Measurements from ENCODE around the gene CDC5L.

The CDC5L gene

DNA sequence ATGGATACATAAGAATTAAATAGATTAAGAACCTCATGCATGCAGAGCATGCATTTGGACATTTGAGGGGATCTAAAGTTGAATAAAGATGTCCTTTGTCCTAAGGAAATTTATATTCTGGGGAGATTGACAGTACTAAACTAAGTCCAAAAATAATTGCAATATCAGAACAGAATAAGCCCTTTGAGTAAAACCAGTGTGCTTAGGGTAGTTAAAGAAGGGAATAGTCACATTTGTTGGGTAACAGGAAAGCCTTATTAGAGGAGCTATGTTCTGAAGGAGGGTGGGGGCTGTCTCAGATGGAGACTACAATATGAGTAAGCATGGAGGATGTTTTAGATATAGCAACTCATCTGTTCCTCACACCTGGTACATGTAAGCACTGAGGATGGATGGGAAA, 35.8 kb downstream of the CDC5L start:
- Histone ChIP-seq H3K4me2 (ENCODE audit: low read length) (no peak overlapping the region), H3K9ac (ENCODE audit: low read depth, low read length) (no peak overlapping the region), H3K4me1 (ENCODE audit: control insufficient read depth, insufficient read depth, low read length) (peaks cover 1% of the 10 kb centered on the region), H3K27me3 (ENCODE audit: control insufficient read depth, insufficient read depth, low read length) (no peaks in the 10 kb centered on the region), H3K9me3 (replicated peaks; ENCODE audit: low read length) (no peaks in the 10 kb centered on the region), H3K4me3 (ENCODE audit: low read length) (no peak overlapping the region), H3K36me3 (ENCODE audit: insufficient read depth, low read length) (peaks cover 63% of the 10 kb centered on the region)

DNA sequence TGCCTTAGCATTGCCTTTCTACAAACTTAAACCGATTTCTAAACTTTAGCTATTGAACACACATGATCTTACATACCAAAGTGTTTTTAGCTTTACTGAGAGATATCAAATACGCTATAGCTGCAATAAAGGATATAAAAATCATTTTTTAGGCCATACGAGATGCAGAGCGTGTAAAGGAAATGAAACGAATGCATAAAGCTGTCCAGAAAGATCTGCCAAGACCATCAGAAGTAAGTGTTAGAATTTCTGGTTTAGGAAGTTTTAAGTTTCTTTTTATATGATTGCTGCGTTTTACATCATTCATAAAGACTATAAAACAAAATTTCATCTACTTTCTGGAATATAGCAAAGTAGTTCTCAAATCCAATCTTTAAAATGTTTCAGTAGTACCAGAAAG, 38.4 kb downstream of the CDC5L start:
- Histone ChIP-seq H3K4me2 (ENCODE audit: low read length) (no peak overlapping the region), H3K9me3 (replicated peaks; ENCODE audit: low read length) (no peaks in the 10 kb centered on the region), H3K9ac (ENCODE audit: low read depth, low read length) (no peak overlapping the region), H3K4me3 (ENCODE audit: low read length) (no peak overlapping the region), H3K27me3 (ENCODE audit: control insufficient read depth, insufficient read depth, low read length) (no peaks in the 10 kb centered on the region), H3K4me1 (ENCODE audit: control insufficient read depth, insufficient read depth, low read length) (peaks cover 13% of the 10 kb centered on the region), H3K36me3 (ENCODE audit: insufficient read depth, low read length) (peaks cover 45% of the 10 kb centered on the region)

DNA sequence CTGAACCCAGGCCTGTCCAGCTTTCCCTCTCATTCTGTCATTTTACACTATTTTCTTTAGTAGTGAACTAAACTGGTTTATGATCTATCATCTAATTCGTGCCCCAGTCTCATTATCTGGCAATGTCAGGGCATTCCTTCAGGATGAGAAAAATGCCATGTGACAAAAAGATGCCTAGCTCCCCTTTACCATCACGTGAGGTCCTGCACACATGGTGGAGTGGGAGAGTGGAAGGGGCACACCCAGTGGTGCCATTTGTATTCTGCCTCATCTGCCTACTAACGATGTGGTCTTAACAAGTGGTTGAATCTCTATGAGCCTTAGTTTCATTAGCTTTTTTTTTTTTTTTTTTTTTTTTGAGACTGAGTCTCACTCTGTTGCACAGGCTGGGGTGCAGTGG, 41.2 kb downstream of the CDC5L start:
- H3K4me2 ChIP-seq (ENCODE audit: low read length) = no peak overlapping the region
- H3K4me1 ChIP-seq (ENCODE audit: control insufficient read depth, insufficient read depth, low read length) = peaks cover 13% of the 10 kb centered on the region
- no peaks in the 10 kb centered on the region for H3K9me3 ChIP-seq (replicated peaks; ENCODE audit: low read length)
- peaks cover 37% of the 10 kb centered on the region for H3K36me3 ChIP-seq (ENCODE audit: insufficient read depth, low read length)
- H3K9ac ChIP-seq (ENCODE audit: low read depth, low read length) = peak overlapping the region; percentile 3
- no peak overlapping the region for H3K4me3 ChIP-seq (ENCODE audit: low read length)
- H3K27me3 ChIP-seq (ENCODE audit: control insufficient read depth, insufficient read depth, low read length) = no peaks in the 10 kb centered on the region

DNA sequence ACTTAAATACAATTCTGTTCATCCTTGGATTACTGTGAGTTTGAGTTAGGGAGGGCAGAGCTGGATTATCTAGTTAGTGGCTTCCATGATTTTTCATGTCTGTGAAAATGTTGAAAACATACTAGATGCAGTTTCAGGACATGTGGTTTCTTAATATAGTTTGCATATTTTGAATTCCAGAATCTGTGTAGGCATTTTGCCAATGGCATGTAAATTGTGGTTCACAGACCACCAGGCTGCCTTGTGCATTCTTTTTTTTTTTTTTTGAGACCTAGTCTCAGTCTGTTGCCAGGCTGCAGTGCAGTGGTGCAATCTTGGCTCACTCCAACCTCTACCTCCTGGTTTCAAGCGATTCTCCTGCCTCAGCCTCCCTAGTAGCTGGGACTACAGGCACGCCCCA, 42.8 kb downstream of the CDC5L start:
- no peak overlapping the region for H3K9ac ChIP-seq (ENCODE audit: low read depth, low read length)
- H3K4me1 ChIP-seq (ENCODE audit: control insufficient read depth, insufficient read depth, low read length) = peaks cover 13% of the 10 kb centered on the region
- H3K36me3 ChIP-seq (ENCODE audit: insufficient read depth, low read length) = peaks cover 21% of the 10 kb centered on the region
- H3K27me3 ChIP-seq (ENCODE audit: control insufficient read depth, insufficient read depth, low read length) = no peaks in the 10 kb centered on the region
- no peak overlapping the region for H3K4me2 ChIP-seq (ENCODE audit: low read length)
- H3K9me3 ChIP-seq (replicated peaks; ENCODE audit: low read length) = no peaks in the 10 kb centered on the region
- H3K4me3 ChIP-seq (ENCODE audit: low read length) = no peak overlapping the region

DNA sequence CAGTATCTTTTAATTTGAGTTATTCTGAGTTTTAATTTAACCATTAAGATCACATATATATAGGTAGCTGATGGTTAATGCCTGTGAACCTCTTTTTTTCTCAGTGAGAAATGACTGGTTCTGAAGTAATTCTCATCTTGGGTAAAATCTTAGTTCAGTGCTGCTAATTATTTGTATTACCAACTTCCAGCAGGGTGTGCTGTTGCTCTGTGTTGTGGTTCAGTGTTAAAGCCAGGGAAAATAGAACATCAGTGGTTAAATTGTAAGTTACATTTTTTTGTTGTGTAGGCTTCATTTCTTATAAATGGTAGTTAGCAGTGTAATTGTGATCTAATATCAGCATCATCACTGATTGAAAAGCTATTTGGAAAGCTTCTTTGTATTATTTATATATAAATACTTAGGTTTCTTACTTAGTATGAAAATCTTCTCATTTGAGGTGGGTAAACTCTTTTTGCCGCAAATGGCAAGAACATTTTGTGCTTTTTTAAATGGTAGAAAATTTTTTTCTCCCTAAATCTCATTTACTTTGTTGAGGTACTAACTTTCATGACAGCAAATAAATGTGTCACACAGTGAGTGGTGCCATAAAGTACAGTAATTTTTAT, 43.7 kb downstream of the CDC5L start:
- H3K36me3 ChIP-seq (ENCODE audit: insufficient read depth, low read length) = peaks cover 12% of the 10 kb centered on the region

DNA sequence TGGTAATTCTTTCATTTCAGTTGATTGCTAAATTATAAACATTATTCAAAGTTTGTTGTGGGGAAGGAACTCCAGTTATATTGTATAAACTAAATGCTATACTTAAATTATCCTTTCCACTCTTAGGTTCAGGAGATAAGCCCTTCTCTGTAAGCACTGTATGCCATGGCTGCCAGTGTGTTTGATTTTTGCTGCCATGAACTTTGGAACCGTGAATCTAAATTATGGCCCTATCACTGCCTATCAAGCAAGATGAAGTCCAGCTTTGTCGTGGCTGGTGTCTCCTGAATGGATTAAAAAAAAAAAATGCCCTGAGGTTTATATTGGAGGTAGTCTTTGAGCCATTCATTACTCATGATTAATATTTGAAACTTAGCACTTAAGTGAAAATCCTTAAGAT, 44.7 kb downstream of the CDC5L start:
- no peaks in the 10 kb centered on the region for H3K27me3 ChIP-seq (ENCODE audit: control insufficient read depth, insufficient read depth, low read length)
- peaks cover 6% of the 10 kb centered on the region for H3K36me3 ChIP-seq (ENCODE audit: insufficient read depth, low read length)
- peaks cover 13% of the 10 kb centered on the region for H3K4me1 ChIP-seq (ENCODE audit: control insufficient read depth, insufficient read depth, low read length)
- H3K4me3 ChIP-seq (ENCODE audit: low read length) = no peak overlapping the region
- no peak overlapping the region for H3K4me2 ChIP-seq (ENCODE audit: low read length)
- H3K9ac ChIP-seq (ENCODE audit: low read depth, low read length) = no peak overlapping the region
- no peaks in the 10 kb centered on the region for H3K9me3 ChIP-seq (replicated peaks; ENCODE audit: low read length)

More for the DNA sequence above, 43.7 kb downstream of the CDC5L start:
- Histone ChIP-seq H3K9me3 (replicated peaks; ENCODE audit: low read length) (no peaks in the 10 kb centered on the region), H3K4me2 (ENCODE audit: low read length) (no peak overlapping the region), H3K4me3 (ENCODE audit: low read length) (no peak overlapping the region), H3K4me1 (ENCODE audit: control insufficient read depth, insufficient read depth, low read length) (peaks cover 13% of the 10 kb centered on the region), H3K9ac (ENCODE audit: low read depth, low read length) (no peak overlapping the region), H3K27me3 (ENCODE audit: control insufficient read depth, insufficient read depth, low read length) (no peaks in the 10 kb centered on the region)

DNA sequence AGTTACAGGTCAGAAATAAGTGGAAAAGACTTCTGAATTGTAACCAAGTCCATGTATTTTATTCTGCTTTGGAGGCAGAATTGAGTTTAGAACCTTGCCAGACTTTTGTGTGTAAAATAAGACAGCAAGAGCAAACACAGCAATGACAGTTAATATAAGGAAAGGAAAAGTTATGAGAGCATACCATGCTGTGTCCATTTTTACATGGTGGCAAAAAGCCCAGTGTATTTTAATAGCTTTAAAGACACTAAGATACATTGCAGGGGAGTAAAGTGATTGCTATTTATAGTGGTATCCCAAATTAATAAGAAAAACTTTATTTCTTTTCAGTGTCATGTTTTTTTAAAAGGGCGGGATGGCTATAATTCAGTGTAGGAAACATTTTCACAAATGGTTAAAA, 45.2 kb downstream of the CDC5L start:
- no peak overlapping the region for H3K4me2 ChIP-seq (ENCODE audit: low read length)
- no peak overlapping the region for H3K9ac ChIP-seq (ENCODE audit: low read depth, low read length)
- H3K4me1 ChIP-seq (ENCODE audit: control insufficient read depth, insufficient read depth, low read length) = peaks cover 13% of the 10 kb centered on the region
- no peak overlapping the region for H3K4me3 ChIP-seq (ENCODE audit: low read length)
- H3K36me3 ChIP-seq (ENCODE audit: insufficient read depth, low read length) = peaks cover 6% of the 10 kb centered on the region
- no peaks in the 10 kb centered on the region for H3K27me3 ChIP-seq (ENCODE audit: control insufficient read depth, insufficient read depth, low read length)
- no peaks in the 10 kb centered on the region for H3K9me3 ChIP-seq (replicated peaks; ENCODE audit: low read length)

DNA sequence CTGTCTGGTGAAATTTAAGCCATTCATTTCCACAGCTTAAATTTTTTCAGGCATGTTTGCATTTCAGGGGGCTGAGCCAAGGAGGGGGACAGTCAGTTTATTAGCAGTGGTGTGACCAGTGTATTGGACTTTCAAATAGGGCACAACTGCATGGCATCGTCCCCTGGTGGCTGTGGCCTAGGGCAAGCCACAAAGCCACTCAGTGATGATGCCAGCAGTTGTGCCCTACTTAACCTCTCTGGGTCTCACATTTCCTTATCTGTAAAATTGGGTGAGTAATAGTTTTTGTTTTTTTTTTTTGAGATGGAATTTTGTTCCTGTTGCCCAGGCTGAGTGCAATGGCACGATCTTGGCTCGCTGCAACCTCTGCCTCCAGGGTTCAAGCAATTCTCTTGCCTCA, 48.0 kb downstream of the CDC5L start:
- Histone ChIP-seq H3K9me3 (replicated peaks; ENCODE audit: low read length) (no peaks in the 10 kb centered on the region), H3K4me1 (ENCODE audit: control insufficient read depth, insufficient read depth, low read length) (peaks cover 8% of the 10 kb centered on the region), H3K4me2 (ENCODE audit: low read length) (no peak overlapping the region), H3K36me3 (ENCODE audit: insufficient read depth, low read length) (peaks cover 6% of the 10 kb centered on the region), H3K9ac (ENCODE audit: low read depth, low read length) (no peak overlapping the region), H3K4me3 (ENCODE audit: low read length) (no peak overlapping the region), H3K27me3 (ENCODE audit: control insufficient read depth, insufficient read depth, low read length) (no peaks in the 10 kb centered on the region)

DNA sequence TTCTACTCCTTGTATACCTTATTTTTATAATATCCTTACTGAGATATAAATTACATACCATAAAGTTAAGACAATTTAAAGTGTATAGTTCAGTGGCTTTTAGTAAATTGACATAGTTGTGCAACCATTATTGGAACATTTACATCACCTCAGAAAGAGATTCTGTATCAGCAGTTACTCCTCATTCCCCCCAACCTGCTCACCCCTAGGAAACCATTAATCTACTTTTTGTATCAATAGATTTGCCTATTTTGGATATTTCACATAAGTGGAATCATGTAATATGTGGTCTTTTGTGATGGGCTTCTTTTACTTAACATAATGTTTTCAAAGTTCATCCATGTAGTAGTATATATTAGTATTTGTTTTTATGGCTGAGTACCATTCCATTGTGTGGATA, 51.3 kb downstream of the CDC5L start:
- H3K4me2 ChIP-seq (ENCODE audit: low read length) = no peak overlapping the region
- H3K36me3 ChIP-seq (ENCODE audit: insufficient read depth, low read length) = no peaks in the 10 kb centered on the region
- H3K9me3 ChIP-seq (replicated peaks; ENCODE audit: low read length) = no peaks in the 10 kb centered on the region
- H3K4me3 ChIP-seq (ENCODE audit: low read length) = no peak overlapping the region
- no peak overlapping the region for H3K9ac ChIP-seq (ENCODE audit: low read depth, low read length)
- H3K4me1 ChIP-seq (ENCODE audit: control insufficient read depth, insufficient read depth, low read length) = peaks cover 8% of the 10 kb centered on the region
- H3K27me3 ChIP-seq (ENCODE audit: control insufficient read depth, insufficient read depth, low read length) = no peaks in the 10 kb centered on the region

DNA sequence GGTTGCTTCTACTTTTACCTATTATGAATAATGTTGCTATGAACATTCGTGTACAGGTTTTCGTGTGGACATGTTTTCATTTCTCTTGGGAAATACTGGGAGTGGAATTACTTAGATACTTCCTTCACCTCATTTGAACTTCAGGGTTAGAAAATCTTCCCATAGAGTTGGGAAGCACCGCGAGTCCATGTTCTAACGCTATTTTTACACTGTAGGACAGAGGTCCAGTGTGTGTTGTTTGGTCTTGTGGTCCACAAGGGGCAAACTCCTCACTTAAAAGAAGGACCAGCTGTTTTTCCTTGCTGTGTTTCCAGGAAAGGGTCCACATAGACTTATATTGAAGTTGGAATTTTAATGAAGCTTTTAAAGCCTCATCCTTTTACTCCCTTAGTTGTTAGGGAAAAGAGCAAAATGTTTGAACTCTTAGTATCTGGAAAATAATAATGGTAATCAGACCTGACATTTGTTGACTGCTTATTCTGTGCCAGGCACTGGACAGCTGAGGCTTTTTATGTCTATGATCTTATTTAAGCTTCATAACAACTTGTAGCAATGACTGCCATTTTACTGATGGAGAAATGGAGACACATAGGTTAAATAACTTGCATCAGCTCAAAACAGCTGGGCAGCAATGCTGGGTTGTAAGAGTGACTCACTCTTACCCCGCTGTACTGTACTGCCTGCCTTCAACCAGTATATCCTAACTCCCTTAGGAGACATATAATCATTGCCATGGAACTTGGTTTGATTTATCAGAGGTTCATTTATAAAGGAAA, 52.0 kb downstream of the CDC5L start:
- no peak overlapping the region for H3K4me2 ChIP-seq (ENCODE audit: low read length)
- no peaks in the 10 kb centered on the region for H3K9me3 ChIP-seq (replicated peaks; ENCODE audit: low read length)
- H3K4me1 ChIP-seq (ENCODE audit: control insufficient read depth, insufficient read depth, low read length) = peaks cover 8% of the 10 kb centered on the region
- H3K36me3 ChIP-seq (ENCODE audit: insufficient read depth, low read length) = peaks cover 4% of the 10 kb centered on the region
- H3K27me3 ChIP-seq (ENCODE audit: control insufficient read depth, insufficient read depth, low read length) = no peaks in the 10 kb centered on the region
- H3K4me3 ChIP-seq (ENCODE audit: low read length) = no peak overlapping the region
- no peak overlapping the region for H3K9ac ChIP-seq (ENCODE audit: low read depth, low read length)

DNA sequence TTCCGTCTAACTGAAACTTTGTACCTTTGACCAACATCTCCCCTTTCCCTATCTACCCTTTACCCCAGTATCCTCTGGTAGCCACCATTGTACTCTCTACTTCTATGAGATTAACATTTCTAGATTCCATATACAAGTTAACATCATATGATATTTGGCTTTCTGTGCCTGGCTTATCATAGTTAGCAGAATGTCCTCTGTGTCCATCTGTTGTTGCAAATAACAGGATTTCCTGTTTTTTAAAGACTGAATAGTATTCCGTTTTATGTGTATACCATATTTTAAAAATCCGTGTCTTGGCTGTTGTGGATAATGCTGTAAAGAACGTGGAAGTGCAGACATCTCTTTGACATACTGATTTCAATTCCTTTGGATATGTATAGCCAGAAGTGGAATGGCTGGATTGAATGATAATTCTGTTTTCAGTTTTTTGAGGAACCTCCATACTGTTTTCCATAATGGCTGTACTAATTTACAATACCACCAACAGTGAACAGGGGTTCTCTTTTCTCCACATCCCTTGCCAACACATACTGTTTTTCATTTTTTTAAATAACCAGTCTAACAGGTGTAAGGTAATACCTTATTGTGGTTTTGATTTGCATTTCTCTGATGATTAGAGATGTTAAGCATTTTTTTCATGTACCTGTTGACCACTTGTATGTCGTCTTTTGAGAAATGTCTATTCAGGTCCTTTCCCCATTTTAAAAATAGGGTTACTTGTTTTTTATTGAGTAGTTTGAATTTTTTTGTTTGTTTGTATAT, 53.8 kb downstream of the CDC5L start:
- H3K4me3 ChIP-seq (ENCODE audit: low read length) = no peak overlapping the region
- H3K27me3 ChIP-seq (ENCODE audit: control insufficient read depth, insufficient read depth, low read length) = no peaks in the 10 kb centered on the region
- no peaks in the 10 kb centered on the region for H3K9me3 ChIP-seq (replicated peaks; ENCODE audit: low read length)
- H3K4me2 ChIP-seq (ENCODE audit: low read length) = no peak overlapping the region
- peaks cover 13% of the 10 kb centered on the region for H3K4me1 ChIP-seq (ENCODE audit: control insufficient read depth, insufficient read depth, low read length)
- no peak overlapping the region for H3K9ac ChIP-seq (ENCODE audit: low read depth, low read length)
- peaks cover 7% of the 10 kb centered on the region for H3K36me3 ChIP-seq (ENCODE audit: insufficient read depth, low read length)

Measured in skeletal muscle satellite cell (primary cell).